Activated naive CD4-positive, alpha-beta T cell treated with anti-CD3 and anti-CD28 coated beads, Interleukin-2, amount 10 ng/mL, durations not matched to agents 7 days and 5 days (primary cell): ENCODE results near the gene LCA5.
"Not testable (repeated sequence)": the region's sequence is repeated elsewhere in the genome, so short reads cannot be mapped to it uniquely, and the experiment has no call there.

Experiments used
- CTCF ChIA-PET: fragments of 350-600 bp; sonication (Branson Sonifier 250); formaldehyde crosslinking; loops from one replicate; lab custom pipeline; 2021; ENCODE audit warnings: antibody characterized with exemption; lab: Charles Lee
- DNase-seq: peaks from one replicate; pipeline ENCODE4 v3.0.0-alpha.2; 2020
- H3K27ac Mint-ChIP-seq: one replicate; pipeline ENCODE4 v1.8.0; 2021; ENCODE audit warnings: mild to moderate bottlenecking, moderate library complexity, mixed read lengths
- H3K27me3 Mint-ChIP-seq: one replicate; pipeline ENCODE4 v1.8.0; 2021; ENCODE audit warnings: mild to moderate bottlenecking, mixed read lengths
- H3K36me3 Mint-ChIP-seq: one replicate; pipeline ENCODE4 v1.8.0; 2021; ENCODE audit warnings: mixed read lengths
- H3K4me1 Mint-ChIP-seq: one replicate; pipeline ENCODE4 v1.8.0; 2021; ENCODE audit warnings: mixed read lengths
- H3K4me3 Mint-ChIP-seq: one replicate; pipeline ENCODE4 v1.8.0; 2021; ENCODE audit warnings: mild to moderate bottlenecking, moderate library complexity, mixed read lengths
- H3K9me3 Mint-ChIP-seq: one replicate; pipeline ENCODE4 v1.8.0; 2021; ENCODE audit warnings: mixed read lengths

The LCA5 gene

GRCh38 chr6:79551401-79551800 lies 14.2 kb upstream of the LCA5 start:
- H3K9me3 Mint-ChIP-seq = no peaks in the 10 kb centered on the region
- H3K36me3 Mint-ChIP-seq = no peaks in the 10 kb centered on the region
- peaks cover 3% of the 10 kb centered on the region for H3K27me3 Mint-ChIP-seq
- no peak overlapping the region for H3K27ac Mint-ChIP-seq
- no peaks in the 10 kb centered on the region for H3K4me1 Mint-ChIP-seq
- no peak overlapping the region for H3K4me3 Mint-ChIP-seq
- CTCF ChIA-PET = no interaction called here
- no peak for DNase-seq

- H3K4me3 Mint-ChIP-seq = no peak overlapping the region
- peaks cover 4% of the 10 kb centered on the region for H3K4me1 Mint-ChIP-seq
- no peaks in the 10 kb centered on the region for H3K36me3 Mint-ChIP-seq
- H3K27me3 Mint-ChIP-seq = peaks cover 3% of the 10 kb centered on the region
- H3K9me3 Mint-ChIP-seq = no peaks in the 10 kb centered on the region
- H3K27ac Mint-ChIP-seq = no peak overlapping the region
- CTCF ChIA-PET = no interaction called here
- DNase-seq = no peak
Measured at GRCh38 chr6:79548304-79548703, 11.1 kb upstream of the LCA5 start.

GRCh38 chr6:79546186-79546585 lies 9.0 kb upstream of the LCA5 start:
- H3K27ac Mint-ChIP-seq = no peak overlapping the region
- H3K4me1 Mint-ChIP-seq = peaks cover 4% of the 10 kb centered on the region
- no peak overlapping the region for H3K4me3 Mint-ChIP-seq
- H3K9me3 Mint-ChIP-seq = no peaks in the 10 kb centered on the region
- H3K36me3 Mint-ChIP-seq = no peaks in the 10 kb centered on the region
- CTCF ChIA-PET = no interaction called here
- no peak for DNase-seq
- peaks cover 3% of the 10 kb centered on the region for H3K27me3 Mint-ChIP-seq

GRCh38 chr6:79544939-79545450 lies 7.8 kb upstream of the LCA5 start:
- H3K27ac Mint-ChIP-seq = no peak overlapping the region
- H3K27me3 Mint-ChIP-seq = peaks cover 3% of the 10 kb centered on the region

GRCh38 chr6:79544299-79544927 lies 7.2 kb upstream of the LCA5 start:
- Mint-ChIP-seq H3K27me3 (peaks cover 3% of the 10 kb centered on the region), H3K36me3 (no peaks in the 10 kb centered on the region), H3K9me3 (no peaks in the 10 kb centered on the region), H3K27ac (no peak overlapping the region), H3K4me1 (peaks cover 4% of the 10 kb centered on the region), H3K4me3 (no peak overlapping the region)
- CTCF ChIA-PET = no interaction called here
- DNase-seq = no peak

More at GRCh38 chr6:79544939-79545450, 7.8 kb upstream of the LCA5 start:
- CTCF ChIA-PET = no interaction called here
- no peaks in the 10 kb centered on the region for H3K36me3 Mint-ChIP-seq
- H3K4me3 Mint-ChIP-seq = no peak overlapping the region
- no peak for DNase-seq
- peaks cover 4% of the 10 kb centered on the region for H3K4me1 Mint-ChIP-seq
- H3K9me3 Mint-ChIP-seq = no peaks in the 10 kb centered on the region

- Mint-ChIP-seq H3K4me1 (peaks cover 4% of the 10 kb centered on the region), H3K9me3 (no peaks in the 10 kb centered on the region), H3K27me3 (peaks cover 3% of the 10 kb centered on the region), H3K27ac (no peak overlapping the region), H3K4me3 (no peak overlapping the region), H3K36me3 (no peaks in the 10 kb centered on the region)
- CTCF ChIA-PET = no interaction called here
- DNase-seq = no peak
Measured at GRCh38 chr6:79543886-79544285, 6.7 kb upstream of the LCA5 start.

- peaks cover 3% of the 10 kb centered on the region for H3K27me3 Mint-ChIP-seq
- no peaks in the 10 kb centered on the region for H3K36me3 Mint-ChIP-seq
- H3K27ac Mint-ChIP-seq = no peak overlapping the region
- CTCF ChIA-PET = no interaction called here
- H3K4me1 Mint-ChIP-seq = peaks cover 4% of the 10 kb centered on the region
- no peak overlapping the region for H3K4me3 Mint-ChIP-seq
- H3K9me3 Mint-ChIP-seq = no peaks in the 10 kb centered on the region
- DNase-seq = no peak
Measured at GRCh38 chr6:79543411-79543810, 6.2 kb upstream of the LCA5 start.

- no peaks in the 10 kb centered on the region for H3K9me3 Mint-ChIP-seq
- no peak for DNase-seq
- peaks cover 6% of the 10 kb centered on the region for H3K27me3 Mint-ChIP-seq
- H3K4me3 Mint-ChIP-seq = no peak overlapping the region
- no peaks in the 10 kb centered on the region for H3K36me3 Mint-ChIP-seq
- CTCF ChIA-PET = no interaction called here
- no peaks in the 10 kb centered on the region for H3K4me1 Mint-ChIP-seq
- H3K27ac Mint-ChIP-seq = no peak overlapping the region
Measured at GRCh38 chr6:79538106-79538971, 1.1 kb upstream of the LCA5 start.

GRCh38 chr6:79536585-79536953 lies 661 bp downstream of the LCA5 start:
- H3K9me3 Mint-ChIP-seq = no peaks in the 10 kb centered on the region
- no peaks in the 10 kb centered on the region for H3K36me3 Mint-ChIP-seq
- no peak for DNase-seq
- H3K4me1 Mint-ChIP-seq = no peaks in the 10 kb centered on the region
- no peak overlapping the region for H3K27ac Mint-ChIP-seq
- H3K27me3 Mint-ChIP-seq = peaks cover 6% of the 10 kb centered on the region
- no peak overlapping the region for H3K4me3 Mint-ChIP-seq
- CTCF ChIA-PET = no interaction called here

GRCh38 chr6:79529567-79529966 lies 7.7 kb downstream of the LCA5 start:
- H3K9me3 Mint-ChIP-seq, H3K27me3 Mint-ChIP-seq, DNase-seq, H3K4me1 Mint-ChIP-seq, H3K27ac Mint-ChIP-seq, CTCF ChIA-PET, H3K36me3 Mint-ChIP-seq, H3K4me3 Mint-ChIP-seq: not testable (repeated sequence)

GRCh38 chr6:79526897-79527296 lies 10.3 kb downstream of the LCA5 start:
- Mint-ChIP-seq H3K4me1 (no peaks in the 10 kb centered on the region), H3K27me3 (no peaks in the 10 kb centered on the region), H3K9me3 (no peaks in the 10 kb centered on the region), H3K4me3 (no peak overlapping the region), H3K36me3 (no peaks in the 10 kb centered on the region), H3K27ac (no peak overlapping the region)
- no peak for DNase-seq
- CTCF ChIA-PET = no interaction called here

- Mint-ChIP-seq H3K4me1 (no peaks in the 10 kb centered on the region), H3K27me3 (no peaks in the 10 kb centered on the region), H3K4me3 (no peak overlapping the region), H3K36me3 (no peaks in the 10 kb centered on the region), H3K9me3 (no peaks in the 10 kb centered on the region), H3K27ac (no peak overlapping the region)
- CTCF ChIA-PET = no interaction called here
- no peak for DNase-seq
Measured at GRCh38 chr6:79525272-79526100, 11.7 kb downstream of the LCA5 start.

- Mint-ChIP-seq H3K4me1 (no peaks in the 10 kb centered on the region), H3K4me3 (no peak overlapping the region), H3K36me3 (no peaks in the 10 kb centered on the region), H3K9me3 (no peaks in the 10 kb centered on the region), H3K27ac (no peak overlapping the region), H3K27me3 (no peaks in the 10 kb centered on the region)
- CTCF ChIA-PET = no interaction called here
- DNase-seq = no peak
Measured at GRCh38 chr6:79524065-79524464, 13.2 kb downstream of the LCA5 start.

- no peak overlapping the region for H3K4me3 Mint-ChIP-seq
- DNase-seq = no peak
- H3K27ac Mint-ChIP-seq = no peak overlapping the region
- H3K9me3 Mint-ChIP-seq = no peaks in the 10 kb centered on the region
- H3K36me3 Mint-ChIP-seq = no peaks in the 10 kb centered on the region
- CTCF ChIA-PET = no interaction called here
- no peaks in the 10 kb centered on the region for H3K27me3 Mint-ChIP-seq
- no peaks in the 10 kb centered on the region for H3K4me1 Mint-ChIP-seq
Measured at GRCh38 chr6:79522609-79523008, 14.6 kb downstream of the LCA5 start.
